Upper lobe of left lung (tissue), 4 donors: Measurements from ENCODE around the gene PTGIR.

ENCODE experiments used
- POLR2A ChIP-seq, 4 donors: fragments of 450-650 bp; IDR thresholded peaks; one replicate each; pipeline ENCODE4 v1.5.1; 2016 to 2017; ENCODE audit warnings: antibody characterized with exemption in 4 of 4, mild to moderate bottlenecking in 2 of 4
- POLR2AphosphoS5 ChIP-seq, 2 donors: sonication (generic); formaldehyde crosslinking; IDR thresholded peaks; one replicate each; pipeline ENCODE4 v1.5.1; 2017; ENCODE audit warnings: antibody characterized with exemption in 2 of 2
- TF ChIP-seq, protein P1 (sequence below), 6 experiments: fragments of 450-650 bp in 4 of 6; fragments of 200-600 bp in 2 of 6; sonication (generic) in 2 of 6; IDR thresholded peaks; one replicate each; pipeline ENCODE4 v1.5.1; 2016 to 2019; ENCODE audit warnings: antibody characterized with exemption in 6 of 6

GRCh38 chr19:46661020-46661731, 36.3 kb upstream of the PTGIR start, which contains the start of gene DACT3:
- TF ChIP-seq, protein P1, sequence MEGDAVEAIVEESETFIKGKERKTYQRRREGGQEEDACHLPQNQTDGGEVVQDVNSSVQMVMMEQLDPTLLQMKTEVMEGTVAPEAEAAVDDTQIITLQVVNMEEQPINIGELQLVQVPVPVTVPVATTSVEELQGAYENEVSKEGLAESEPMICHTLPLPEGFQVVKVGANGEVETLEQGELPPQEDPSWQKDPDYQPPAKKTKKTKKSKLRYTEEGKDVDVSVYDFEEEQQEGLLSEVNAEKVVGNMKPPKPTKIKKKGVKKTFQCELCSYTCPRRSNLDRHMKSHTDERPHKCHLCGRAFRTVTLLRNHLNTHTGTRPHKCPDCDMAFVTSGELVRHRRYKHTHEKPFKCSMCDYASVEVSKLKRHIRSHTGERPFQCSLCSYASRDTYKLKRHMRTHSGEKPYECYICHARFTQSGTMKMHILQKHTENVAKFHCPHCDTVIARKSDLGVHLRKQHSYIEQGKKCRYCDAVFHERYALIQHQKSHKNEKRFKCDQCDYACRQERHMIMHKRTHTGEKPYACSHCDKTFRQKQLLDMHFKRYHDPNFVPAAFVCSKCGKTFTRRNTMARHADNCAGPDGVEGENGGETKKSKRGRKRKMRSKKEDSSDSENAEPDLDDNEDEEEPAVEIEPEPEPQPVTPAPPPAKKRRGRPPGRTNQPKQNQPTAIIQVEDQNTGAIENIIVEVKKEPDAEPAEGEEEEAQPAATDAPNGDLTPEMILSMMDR (IDR thresholded peaks at IDR 0.05): peak in 1 of 6 experiments; percentile 28
- TF ChIP-seq POLR2A (IDR thresholded peaks at IDR 0.05): no peak
- peak in 1 of 2 donors; percentile 44 for TF ChIP-seq POLR2AphosphoS5 (IDR thresholded peaks at IDR 0.05)
